ENCODE measurements around the gene SOX9. TPM values are rescaled to one million over a fixed set of nuclear protein-coding genes. Genes with fewer than 3 reads are reported as not detected.

SOX9 gene
- total and polyA plus RNA-seq, 2 experiments from 2014 or later, result 16.6 to 18.5 TPM

DNA sequence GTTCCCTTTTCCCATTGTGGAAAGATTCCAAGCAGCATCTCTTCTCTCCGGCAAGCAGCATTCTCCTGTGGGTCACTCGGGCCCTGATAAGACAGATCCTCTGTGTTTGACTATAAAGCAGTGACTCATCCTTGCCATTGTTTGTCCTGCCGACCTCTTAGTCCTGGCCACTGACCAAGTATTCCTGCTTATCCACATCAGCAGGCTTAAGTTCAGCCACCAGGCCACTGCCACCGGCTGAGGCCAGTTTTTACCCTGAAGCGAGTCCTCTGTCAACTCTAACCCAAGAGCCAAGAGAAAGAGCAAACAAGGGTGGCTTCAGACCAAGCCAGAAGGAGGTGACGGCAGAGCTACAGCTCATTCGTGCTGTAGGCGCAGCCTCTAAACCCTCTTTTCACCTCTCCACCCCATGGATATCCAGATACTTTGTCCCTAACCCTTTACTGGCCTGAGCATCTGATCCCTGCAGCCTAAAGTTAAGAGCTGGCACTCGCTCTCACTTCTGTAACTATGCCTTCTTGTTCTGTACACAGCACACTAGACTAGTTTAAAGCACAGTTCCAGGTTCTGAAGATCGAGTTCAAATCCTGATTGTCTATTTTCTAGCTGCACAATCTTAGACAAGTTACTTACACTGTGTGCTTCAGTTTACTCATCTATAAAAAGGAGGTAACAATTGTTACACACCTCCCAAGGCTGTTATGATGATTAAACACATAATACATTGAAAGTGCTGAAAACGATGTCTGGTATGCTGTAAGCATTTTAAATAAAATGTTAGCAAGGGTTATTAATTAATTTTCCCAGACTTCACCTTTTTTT lies 31.0 kb downstream of the SOX9 start:
- no peak for TF ChIP-seq EZH2 (IDR thresholded peaks at IDR 0.05; ENCODE audit: insufficient read depth, poor library complexity, severe bottlenecking)
- TF ChIP-seq EZH2phosphoT487 (IDR thresholded peaks at IDR 0.05; ENCODE audit: insufficient read depth, low read depth), result no peak
- Histone ChIP-seq H3K27me3 (replicated peaks; ENCODE audit: insufficient read depth) (no peaks in the 10 kb centered on the region), H3K27ac (peak overlapping the region; percentile 29), H3K79me2 (ENCODE audit: insufficient read depth) (no peaks in the 10 kb centered on the region), H3K9ac (peak overlapping the region; percentile 17; the same call in 1 of the 2 replicates), H3K4me1 (ENCODE audit: insufficient read depth) (peaks cover 23% of the 10 kb centered on the region), H3F3A (ENCODE audit: insufficient read depth) (peaks cover 9% of the 10 kb centered on the region), H2AFZ (peak overlapping the region; percentile 39), H4K20me1 (ENCODE audit: insufficient read depth) (no peaks in the 10 kb centered on the region), H3K9me3 (ENCODE audit: low read depth) (no peaks in the 10 kb centered on the region), H3K4me2 (ENCODE audit: unreplicated experiment) (peak overlapping the region; percentile 45), H3K4me3 (peak overlapping the region; percentile 22), H3K36me3 (ENCODE audit: low read depth) (no peaks in the 10 kb centered on the region), H3K9me2 (ENCODE audit: insufficient read depth) (no peaks in the 10 kb centered on the region)
- in situ Hi-C loops (cut with MboI), result no loop called here
- peak; percentile 84 for DNase-seq
- 18 to 21% methylated on average over 11 of the region's 11 CpGs for WGBS, 2 experiments (ENCODE audit: low coverage in 1 of 2, low lambda C conversion rate in 2 of 2, missing lambda C conversion rate in 2 of 2)

DNA sequence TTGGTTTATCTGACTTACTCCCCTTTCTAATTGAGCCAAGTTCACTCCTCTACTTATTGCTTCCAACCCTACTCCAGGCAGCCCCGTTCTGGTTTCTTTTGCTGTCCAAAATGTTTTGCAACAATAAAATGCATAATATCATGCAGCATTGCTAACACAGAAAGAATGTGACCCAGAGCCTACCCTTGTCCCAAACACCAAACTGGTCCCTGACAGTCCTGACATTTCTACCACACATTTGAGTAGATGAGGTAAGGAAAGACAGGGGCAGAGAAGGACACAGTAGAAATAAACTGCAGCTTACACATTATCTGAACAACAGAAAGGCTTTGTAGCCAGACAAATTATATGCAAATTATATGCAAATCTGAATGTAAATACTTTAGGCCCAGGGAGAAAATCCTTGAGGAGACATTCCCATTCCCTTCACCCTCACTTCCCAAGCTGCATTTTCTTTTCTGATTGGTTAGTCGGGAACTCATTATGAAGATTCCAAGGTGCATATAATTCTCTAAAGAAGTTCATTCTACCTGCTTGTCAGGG lies 31.6 kb downstream of the SOX9 start:
- TF ChIP-seq EZH2 (IDR thresholded peaks at IDR 0.05; ENCODE audit: insufficient read depth, poor library complexity, severe bottlenecking) (no peak), EZH2phosphoT487 (IDR thresholded peaks at IDR 0.05; ENCODE audit: insufficient read depth, low read depth) (no peak)
- peak overlapping the region; percentile 45 for H3K4me2 ChIP-seq (ENCODE audit: unreplicated experiment)
- no peak overlapping the region for H3K4me3 ChIP-seq
- H3K9me3 ChIP-seq (ENCODE audit: low read depth), result no peaks in the 10 kb centered on the region
- peak; percentile 62 for DNase-seq
- peaks cover 23% of the 10 kb centered on the region for H3K4me1 ChIP-seq (ENCODE audit: insufficient read depth)
- in situ Hi-C loops (cut with MboI), result no loop called here
- 48 to 49% methylated on average over 2 of the region's 2 CpGs for WGBS, 2 experiments (ENCODE audit: low coverage in 1 of 2, low lambda C conversion rate in 2 of 2, missing lambda C conversion rate in 2 of 2)
- H3K9me2 ChIP-seq (ENCODE audit: insufficient read depth), result no peaks in the 10 kb centered on the region
- H2AFZ ChIP-seq, result no peak overlapping the region
- peak overlapping the region; percentile 29; the same call in 1 of the 2 replicates for H3K27ac ChIP-seq
- no peaks in the 10 kb centered on the region for H3K27me3 ChIP-seq (replicated peaks; ENCODE audit: insufficient read depth)
- no peaks in the 10 kb centered on the region for H3K36me3 ChIP-seq (ENCODE audit: low read depth)
- H4K20me1 ChIP-seq (ENCODE audit: insufficient read depth), result no peaks in the 10 kb centered on the region
- H3F3A ChIP-seq (ENCODE audit: insufficient read depth), result peaks cover 9% of the 10 kb centered on the region
- no peak overlapping the region for H3K9ac ChIP-seq
- H3K79me2 ChIP-seq (ENCODE audit: insufficient read depth), result no peaks in the 10 kb centered on the region

DNA sequence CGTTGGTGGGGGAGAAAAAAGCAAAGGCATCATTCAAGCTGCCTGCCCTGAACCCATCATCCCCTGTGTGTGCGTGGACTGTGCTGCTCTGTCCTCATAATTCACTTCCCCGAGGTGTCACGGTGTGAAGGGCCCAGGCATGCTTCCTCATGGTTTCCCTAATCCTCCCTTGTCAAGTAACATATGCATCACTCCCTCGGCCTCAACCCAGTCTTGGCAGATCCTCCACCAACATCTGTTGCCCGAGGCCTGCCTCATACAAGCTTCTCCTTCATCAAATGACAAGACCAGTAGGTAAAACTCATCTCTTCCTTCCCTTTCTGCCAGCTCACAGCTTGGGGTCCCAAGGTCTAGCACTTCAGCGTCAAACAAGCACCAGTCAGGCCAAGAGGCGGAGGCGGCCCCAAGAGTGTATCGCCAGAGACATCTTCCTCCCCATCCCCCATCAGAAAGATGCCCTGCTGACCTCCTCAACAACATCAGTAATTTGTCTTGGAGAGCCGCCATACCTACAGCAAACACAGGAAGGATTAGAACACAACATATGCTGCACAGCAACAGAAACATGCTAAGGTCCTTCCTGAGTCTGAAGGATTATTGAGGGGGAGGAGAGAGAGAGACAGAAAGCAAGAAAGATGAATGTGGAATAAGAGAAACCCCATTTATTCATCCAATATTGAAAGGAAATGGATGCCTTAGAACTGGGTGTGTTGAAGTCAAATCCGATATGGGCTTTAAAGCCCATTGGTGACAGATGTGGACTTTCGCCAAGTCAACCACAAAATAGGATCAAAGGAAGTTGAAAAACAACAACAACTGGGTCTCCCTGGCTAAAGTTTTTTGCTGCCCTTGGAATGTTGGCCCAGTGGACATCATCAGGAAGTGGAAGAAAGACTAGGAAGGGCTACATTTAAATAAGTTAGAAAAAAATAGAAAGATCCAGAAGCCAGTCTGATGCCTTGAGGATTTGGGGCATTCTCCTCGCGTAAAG lies 38.4 kb downstream of the SOX9 start:
- Histone ChIP-seq H3K9ac (no peak overlapping the region), H3K79me2 (ENCODE audit: insufficient read depth) (no peaks in the 10 kb centered on the region), H3K4me2 (ENCODE audit: unreplicated experiment) (no peak overlapping the region), H3K9me2 (ENCODE audit: insufficient read depth) (no peaks in the 10 kb centered on the region), H3K27ac (no peak overlapping the region), H3K4me1 (ENCODE audit: insufficient read depth) (no peaks in the 10 kb centered on the region), H2AFZ (no peak overlapping the region), H3K36me3 (ENCODE audit: low read depth) (no peaks in the 10 kb centered on the region), H3K9me3 (ENCODE audit: low read depth) (no peaks in the 10 kb centered on the region), H3K27me3 (replicated peaks; ENCODE audit: insufficient read depth) (no peaks in the 10 kb centered on the region), H3F3A (ENCODE audit: insufficient read depth) (no peaks in the 10 kb centered on the region), H3K4me3 (no peak overlapping the region), H4K20me1 (ENCODE audit: insufficient read depth) (no peaks in the 10 kb centered on the region)
- TF ChIP-seq EZH2 (IDR thresholded peaks at IDR 0.05; ENCODE audit: insufficient read depth, poor library complexity, severe bottlenecking) (no peak), EZH2phosphoT487 (IDR thresholded peaks at IDR 0.05; ENCODE audit: insufficient read depth, low read depth) (no peak)
- in situ Hi-C loops (cut with MboI), result no loop called here
- no peak for DNase-seq
- WGBS, 2 experiments (ENCODE audit: low coverage in 1 of 2, low lambda C conversion rate in 2 of 2, missing lambda C conversion rate in 2 of 2), result 48 to 51% methylated on average over 15 of the region's 15 CpGs

DNA sequence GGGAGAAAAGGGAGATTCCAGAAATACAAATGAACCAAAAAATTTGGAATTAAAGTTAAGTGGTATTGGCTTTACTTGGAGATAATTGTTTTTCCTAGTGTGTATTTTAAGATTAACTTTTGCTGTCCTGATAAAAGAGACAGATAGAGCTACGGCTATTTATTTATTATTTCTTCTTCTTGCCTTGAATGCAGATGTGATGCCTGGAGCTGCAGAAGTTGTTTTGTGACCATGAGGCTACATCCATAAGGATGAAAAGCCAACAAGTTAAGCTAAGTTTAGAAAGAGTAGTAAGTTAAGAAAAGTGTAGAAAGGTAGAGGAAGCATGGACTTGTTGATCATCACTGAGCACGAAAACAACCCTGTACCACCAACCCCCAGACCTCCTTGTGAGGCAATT lies 41.7 kb downstream of the SOX9 start:
- Histone ChIP-seq H3K9me3 (ENCODE audit: low read depth) (no peaks in the 10 kb centered on the region), H3K4me1 (ENCODE audit: insufficient read depth) (no peaks in the 10 kb centered on the region), H3K4me3 (no peak overlapping the region), H3K27me3 (replicated peaks; ENCODE audit: insufficient read depth) (no peaks in the 10 kb centered on the region), H3K79me2 (ENCODE audit: insufficient read depth) (no peaks in the 10 kb centered on the region), H3K27ac (no peak overlapping the region), H3K9ac (no peak overlapping the region), H3F3A (ENCODE audit: insufficient read depth) (no peaks in the 10 kb centered on the region), H3K36me3 (ENCODE audit: low read depth) (no peaks in the 10 kb centered on the region), H3K9me2 (ENCODE audit: insufficient read depth) (no peaks in the 10 kb centered on the region), H2AFZ (no peak overlapping the region), H3K4me2 (ENCODE audit: unreplicated experiment) (no peak overlapping the region), H4K20me1 (ENCODE audit: insufficient read depth) (no peaks in the 10 kb centered on the region)
- WGBS, 2 experiments (ENCODE audit: low coverage in 1 of 2, low lambda C conversion rate in 2 of 2, missing lambda C conversion rate in 2 of 2), result 78 to 86% methylated on average over 2 of the region's 2 CpGs
- in situ Hi-C loops (cut with MboI), result no loop called here
- no peak for TF ChIP-seq EZH2 (IDR thresholded peaks at IDR 0.05; ENCODE audit: insufficient read depth, poor library complexity, severe bottlenecking)
- TF ChIP-seq EZH2phosphoT487 (IDR thresholded peaks at IDR 0.05; ENCODE audit: insufficient read depth, low read depth), result no peak
- no peak for DNase-seq
